Adrenal gland (tissue), 12 donors: ENCODE data around the gene NLK. TPM values are rescaled to one million over a fixed set of nuclear protein-coding genes. Genes with fewer than 3 reads are reported as not detected.
"Not testable (repeated sequence)": the region's sequence is repeated elsewhere in the genome, so short reads cannot be mapped to it uniquely, and the experiment has no call there.

Experiments used
- DNase-seq, 7 donors: peaks; one replicate each; pipeline ENCODE4 v3.0.0-alpha.2; 2019 to 2020
- H3K27ac ChIP-seq, 5 donors: fragments of 200-600 bp; sonication (generic) in 4 of 5; 1 replicate in 3 of 5; 2 replicates in 2 of 5; pipeline versions ENCODE4 v1.5.1 to v1.8.0; 2016 to 2020; ENCODE audit warnings: mild to moderate bottlenecking in 1 of 5
- H3K27me3 ChIP-seq: fragments of 200-600 bp; 2 replicates; pipeline ENCODE4 v1.8.0; 2021
- H3K36me3 ChIP-seq, 2 donors: fragments of 200-600 bp; replicated peaks in 1 of 2; 1 replicate in 1 of 2; 2 replicates in 1 of 2; pipeline versions ENCODE4 v1.5.1 to v1.8.0; 2018 to 2022
- H3K4me1 ChIP-seq, 2 donors: fragments of 200-600 bp; replicated peaks in 1 of 2; 1 replicate in 1 of 2; 2 replicates in 1 of 2; pipeline versions ENCODE4 v1.5.1 to v1.8.0; 2018 to 2021
- H3K4me3 ChIP-seq, 4 donors: fragments of 200-600 bp; sonication (generic) in 3 of 4; one replicate each; pipeline ENCODE4 v1.5.1; 2016 to 2018
- H3K9me3 ChIP-seq, 3 donors: fragments of 200-600 bp; sonication (generic) in 1 of 3; replicated peaks in 1 of 3; 1 replicate in 2 of 3; 2 replicates in 1 of 3; pipeline versions ENCODE4 v1.5.1 to v1.8.0; 2016 to 2021
- POLR2A ChIP-seq, 2 donors: fragments of 450-650 bp; IDR thresholded peaks; one replicate each; pipeline ENCODE4 v1.6.1; 2017; ENCODE audit warnings: antibody characterized with exemption in 2 of 2, mild to moderate bottlenecking in 2 of 2, moderate library complexity in 1 of 2
- WGBS, 4 donors: extraction: QIAGEN DNeasy Blood & Tissue Kit in 2 of 4; methylation state at CpG; one replicate each; pipeline versions ENCODE4 v1.1.5 to v1.1.7; 2013 to 2017; 5-methylcytosine and 5-hydroxymethylcytosine counted together
- intact Hi-C, 2 donors: fragments of 100-400 bp; cut with DNase I; formaldehyde crosslinking; loops; one replicate each; pipeline versions ENCODE4 v1.14.1 to v1.15.0; 2022 to 2023
- polyA plus RNA-seq, 3 donors: library from polyadenylated mRNA; stranded (reverse); fragments of 200-250 nt in 2 of 3; fragments of 350-450 nt in 1 of 3; fragmentation: Illumina TruSeq in 1 of 3; extraction: RNeasy Lipid Tissue Mini Kit (QIAGEN cat#74804) in 1 of 3; gene quantifications; one replicate each; pipeline ENCODE4 v1.2.3, GENCODE V29; 2013 to 2014
- total RNA-seq, 9 donors: library from RNA; depleted of rRNA in 4 of 9; stranded (reverse); fragments of >200 nt in 4 of 9; fragments of 120-200 nt in 1 of 9; fragmentation: NEBNext Ultra II Directional in 1 of 9; extraction: Animal tissue kit (Norgen Biotek cat#: 25700) in 1 of 9; gene quantifications; one replicate each; pipeline versions ENCODE4 v1.1.0 to v1.2.4, GENCODE V29; 2013 to 2023
- TF ChIP-seq, protein P1 (sequence below), 6 experiments: fragments of 450-650 bp in 4 of 6; fragments of 200-600 bp in 2 of 6; sonication (generic) in 1 of 6; IDR thresholded peaks; 1 replicate in 5 of 6; 2 replicates in 1 of 6; pipeline versions ENCODE4 v1.5.1 to v1.8.0; 2016 to 2021; ENCODE audit warnings: antibody characterized with exemption in 6 of 6, mild to moderate bottlenecking in 2 of 6, moderate library complexity in 1 of 6
- donor health status: healthy with polysubstance abuse.
- donor health status: Bipolar disorder and iron deficiency.
- donor health status: DM: yes; HTN: yes; CAD: no.
- donor health status: DM: no; HTN: no; CAD: no.
- donor health status: DM: no; HTN: no; CAD: no.
- donor health status: DM: yes; HTN: yes; CAD: no.

NLK gene
- total and polyA plus RNA-seq, 12 donors, result 34.7 to 86.1 (median 56.4) TPM

- WGBS, 4 donors, result 86 to 94% (median 90%) methylated on average over 3 of the region's 3 CpGs
- H3K27me3 ChIP-seq, result no peaks in the 10 kb centered on the region
- H3K4me3 ChIP-seq, result no peak overlapping the region
- no peaks in the 10 kb centered on the region for H3K36me3 ChIP-seq
- intact Hi-C loops, result no loop called here
- TF ChIP-seq, protein P1, sequence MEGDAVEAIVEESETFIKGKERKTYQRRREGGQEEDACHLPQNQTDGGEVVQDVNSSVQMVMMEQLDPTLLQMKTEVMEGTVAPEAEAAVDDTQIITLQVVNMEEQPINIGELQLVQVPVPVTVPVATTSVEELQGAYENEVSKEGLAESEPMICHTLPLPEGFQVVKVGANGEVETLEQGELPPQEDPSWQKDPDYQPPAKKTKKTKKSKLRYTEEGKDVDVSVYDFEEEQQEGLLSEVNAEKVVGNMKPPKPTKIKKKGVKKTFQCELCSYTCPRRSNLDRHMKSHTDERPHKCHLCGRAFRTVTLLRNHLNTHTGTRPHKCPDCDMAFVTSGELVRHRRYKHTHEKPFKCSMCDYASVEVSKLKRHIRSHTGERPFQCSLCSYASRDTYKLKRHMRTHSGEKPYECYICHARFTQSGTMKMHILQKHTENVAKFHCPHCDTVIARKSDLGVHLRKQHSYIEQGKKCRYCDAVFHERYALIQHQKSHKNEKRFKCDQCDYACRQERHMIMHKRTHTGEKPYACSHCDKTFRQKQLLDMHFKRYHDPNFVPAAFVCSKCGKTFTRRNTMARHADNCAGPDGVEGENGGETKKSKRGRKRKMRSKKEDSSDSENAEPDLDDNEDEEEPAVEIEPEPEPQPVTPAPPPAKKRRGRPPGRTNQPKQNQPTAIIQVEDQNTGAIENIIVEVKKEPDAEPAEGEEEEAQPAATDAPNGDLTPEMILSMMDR (IDR thresholded peaks at IDR 0.05), result no peak
- no peak for TF ChIP-seq POLR2A (IDR thresholded peaks at IDR 0.05)
- H3K27ac ChIP-seq, result no peak overlapping the region
- H3K4me1 ChIP-seq, result no peaks in the 10 kb centered on the region
- DNase-seq, result no peak
- H3K9me3 ChIP-seq, result no peaks in the 10 kb centered on the region
These were observed 45.0 kb upstream of the NLK start for GRCh38 chr17:27997522-27997921.

- H3K4me3 ChIP-seq, result no peak overlapping the region
- no peaks in the 10 kb centered on the region for H3K4me1 ChIP-seq
- H3K36me3 ChIP-seq, result no peaks in the 10 kb centered on the region
- DNase-seq, result no peak
- H3K27ac ChIP-seq, result no peak overlapping the region
- intact Hi-C loops, result no loop called here
- no peaks in the 10 kb centered on the region for H3K9me3 ChIP-seq
- WGBS, 4 donors, result 58 to 70% (median 65%) methylated on average over 3 of the region's 3 CpGs
- no peaks in the 10 kb centered on the region for H3K27me3 ChIP-seq
- TF ChIP-seq, protein P1 (IDR thresholded peaks at IDR 0.05), result no peak
- no peak for TF ChIP-seq POLR2A (IDR thresholded peaks at IDR 0.05)
These were observed 41.3 kb upstream of the NLK start for GRCh38 chr17:28001149-28001548.

- DNase-seq, result no peak
- no peaks in the 10 kb centered on the region for H3K36me3 ChIP-seq
- TF ChIP-seq, protein P1 (IDR thresholded peaks at IDR 0.05), result no peak
- no peak for TF ChIP-seq POLR2A (IDR thresholded peaks at IDR 0.05)
These were observed 38.1 kb upstream of the NLK start for GRCh38 chr17:28004344-28004743.

GRCh38 chr17:28007925-28008324 lies 34.6 kb upstream of the NLK start:
- DNase-seq, intact Hi-C loops, H3K4me1 ChIP-seq, H3K27me3 ChIP-seq, H3K9me3 ChIP-seq, H3K4me3 ChIP-seq, H3K36me3 ChIP-seq, H3K27ac ChIP-seq: not testable (repeated sequence)
- WGBS, 4 donors, result 65 to 77% (median 73%) methylated on average over 4 of the region's 4 CpGs

More at GRCh38 chr17:28004344-28004743, 38.1 kb upstream of the NLK start:
- Histone ChIP-seq H3K27me3 (no peaks in the 10 kb centered on the region), H3K27ac (no peak overlapping the region), H3K9me3 (no peaks in the 10 kb centered on the region), H3K4me1 (no peaks in the 10 kb centered on the region), H3K4me3 (no peak overlapping the region)
- 80 to 88% (median 81%) methylated on average over 2 of the region's 2 CpGs for WGBS, 4 donors
- intact Hi-C loops, result no loop called here

GRCh38 chr17:28008513-28008912 lies 34.0 kb upstream of the NLK start:
- no peaks in the 10 kb centered on the region for H3K9me3 ChIP-seq
- no peaks in the 10 kb centered on the region for H3K36me3 ChIP-seq
- DNase-seq, result peak; percentile 47 to 72 (median 61)
- intact Hi-C loops, result no loop called here
- TF ChIP-seq, protein P1 (IDR thresholded peaks at IDR 0.05), result no peak
- no peak for TF ChIP-seq POLR2A (IDR thresholded peaks at IDR 0.05)
- no peaks in the 10 kb centered on the region for H3K27me3 ChIP-seq
- 0 to 12% (median 5%) methylated on average over 2 of the region's 2 CpGs for WGBS, 4 donors
- H3K4me3 ChIP-seq, result no peak overlapping the region
- H3K27ac ChIP-seq, result no peak overlapping the region
- no peaks in the 10 kb centered on the region for H3K4me1 ChIP-seq
